ENCODE measurements around the gene CGNL1. TPM values are rescaled to one million over a fixed set of nuclear protein-coding genes. Genes with fewer than 3 reads are reported as not detected.

CGNL1 gene
- total RNA-seq, 4 donors from 2014 or later, result 40.7 to 74.4 (median 56.0) TPM

GRCh38 chr15:57599296-57599810 lies 223.0 kb downstream of the CGNL1 start:
- 90 to 92% methylated on average over 10 of the region's 10 CpGs for WGBS, 2 donors
- H3K27ac ChIP-seq, result no peak overlapping the region
- intact Hi-C loops (cut with DNase I), result no loop called here

DNA sequence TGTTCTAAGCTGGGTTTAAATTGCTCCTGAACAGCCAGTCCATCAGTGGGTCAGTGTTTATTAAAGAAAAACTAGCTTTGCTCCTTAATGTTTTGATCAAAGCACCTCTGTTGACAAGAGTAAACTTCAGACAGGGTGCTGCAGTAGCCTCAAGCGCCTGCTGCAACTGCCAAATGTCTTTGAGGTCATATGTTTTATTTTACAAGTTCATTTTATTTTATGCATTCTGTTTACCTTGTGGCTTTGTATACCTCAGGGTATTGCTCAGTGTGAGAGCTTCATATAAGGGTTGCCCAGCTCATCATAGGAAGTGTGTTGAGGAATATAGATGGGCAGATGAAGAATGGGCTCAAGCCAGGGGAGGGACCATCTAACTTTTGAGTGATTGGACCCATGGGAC lies 223.9 kb downstream of the CGNL1 start:
- no peak for TF ChIP-seq POLR2A (IDR thresholded peaks at IDR 0.05)
- TF ChIP-seq, protein P1, sequence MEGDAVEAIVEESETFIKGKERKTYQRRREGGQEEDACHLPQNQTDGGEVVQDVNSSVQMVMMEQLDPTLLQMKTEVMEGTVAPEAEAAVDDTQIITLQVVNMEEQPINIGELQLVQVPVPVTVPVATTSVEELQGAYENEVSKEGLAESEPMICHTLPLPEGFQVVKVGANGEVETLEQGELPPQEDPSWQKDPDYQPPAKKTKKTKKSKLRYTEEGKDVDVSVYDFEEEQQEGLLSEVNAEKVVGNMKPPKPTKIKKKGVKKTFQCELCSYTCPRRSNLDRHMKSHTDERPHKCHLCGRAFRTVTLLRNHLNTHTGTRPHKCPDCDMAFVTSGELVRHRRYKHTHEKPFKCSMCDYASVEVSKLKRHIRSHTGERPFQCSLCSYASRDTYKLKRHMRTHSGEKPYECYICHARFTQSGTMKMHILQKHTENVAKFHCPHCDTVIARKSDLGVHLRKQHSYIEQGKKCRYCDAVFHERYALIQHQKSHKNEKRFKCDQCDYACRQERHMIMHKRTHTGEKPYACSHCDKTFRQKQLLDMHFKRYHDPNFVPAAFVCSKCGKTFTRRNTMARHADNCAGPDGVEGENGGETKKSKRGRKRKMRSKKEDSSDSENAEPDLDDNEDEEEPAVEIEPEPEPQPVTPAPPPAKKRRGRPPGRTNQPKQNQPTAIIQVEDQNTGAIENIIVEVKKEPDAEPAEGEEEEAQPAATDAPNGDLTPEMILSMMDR (IDR thresholded peaks at IDR 0.05), result no peak
- Histone ChIP-seq H3K27me3 (no peaks in the 10 kb centered on the region), H3K27ac (no peak overlapping the region), H3K9me3 (no peaks in the 10 kb centered on the region), H3K36me3 (no peaks in the 10 kb centered on the region), H3K4me3 (replicated peaks in 1 of 3) (no peak overlapping the region), H3K4me1 (peaks cover 0 to 10% of the 10 kb centered on the region in 2 donors)
- DNase-seq, result no peak
- 98 to 100% methylated on average over 1 of the region's 1 CpG for WGBS, 2 donors
- intact Hi-C loops (cut with DNase I), result no loop called here

More at GRCh38 chr15:57599296-57599810, 223.0 kb downstream of the CGNL1 start:
- no peaks in the 10 kb centered on the region for H3K9me3 ChIP-seq
- no peak for DNase-seq
- no peak overlapping the region for H3K4me3 ChIP-seq (replicated peaks in 1 of 3)
- no peaks in the 10 kb centered on the region for H3K36me3 ChIP-seq
- no peak for TF ChIP-seq POLR2A (IDR thresholded peaks at IDR 0.05)
- TF ChIP-seq, protein P1 (IDR thresholded peaks at IDR 0.05), result no peak
- H3K27me3 ChIP-seq, result no peaks in the 10 kb centered on the region
- peaks cover 0 to 10% of the 10 kb centered on the region in 2 donors for H3K4me1 ChIP-seq

Small RNA genes within 50 kb of the gene (small RNA-seq; reads per million reads assigned to genes)
- not detected for gene RNU6-844P

Other genes with a start within 250 kb of the CGNL1 start
- gene MYZAP, start 215.4 kb downstream of the CGNL1 start, total RNA-seq, result 10 to 100 TPM in 1 of 4 donors, 1 to 10 TPM in 3; 3.2 to 20.7 (median 6.4) TPM